Measurements from ENCODE around the gene FRMD1.

FRMD1 gene

DNA sequence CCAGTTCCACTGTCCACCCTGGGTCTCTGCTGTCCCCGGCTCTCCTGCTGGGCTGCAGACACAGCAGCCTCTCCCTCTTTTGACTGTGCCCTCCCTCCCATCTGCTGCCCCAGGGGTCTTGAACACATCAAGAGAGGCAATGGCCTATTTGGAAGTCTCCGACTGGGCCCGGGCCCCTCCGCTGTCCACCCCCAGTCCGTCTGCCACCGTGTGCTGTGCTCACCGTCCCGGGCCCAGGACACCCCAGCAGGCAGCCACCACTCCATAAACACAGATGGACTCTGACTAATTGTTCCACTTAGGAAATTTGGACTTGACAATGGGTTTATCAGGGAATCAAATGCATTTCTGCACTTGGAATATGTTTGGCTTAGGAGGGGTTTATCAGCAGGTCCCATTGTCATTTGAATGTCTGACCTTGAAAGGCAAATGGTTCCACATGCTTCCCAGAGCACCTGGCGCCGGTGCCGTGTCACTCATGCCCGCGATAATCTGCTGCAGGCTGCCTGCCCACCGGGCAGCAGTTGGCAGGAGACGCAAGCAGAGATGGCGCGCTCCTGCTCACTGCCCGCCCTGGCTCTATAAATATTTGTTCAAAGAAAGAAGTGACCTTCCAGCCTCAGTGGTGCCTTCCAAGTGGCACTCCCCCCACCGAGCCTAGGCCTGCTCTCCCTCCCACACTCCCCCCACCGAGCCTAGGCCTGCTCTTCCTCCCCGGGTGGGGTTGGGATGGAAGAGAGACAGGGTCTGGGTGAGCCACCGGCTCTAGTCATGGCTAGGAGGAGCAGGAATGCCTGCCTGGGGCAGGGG lies 18.8 kb upstream of the FRMD1 start:
- Histone ChIP-seq H3K4me1 (ENCODE audit: control insufficient read depth, insufficient read depth, low read length) (no peaks in the 10 kb centered on the region), H3K9me3 (ENCODE audit: control insufficient read depth, insufficient read depth, low read depth, low read length) (no peaks in the 10 kb centered on the region), H3K4me3 (ENCODE audit: low read depth, low read length) (no peak overlapping the region), H3K36me3 (ENCODE audit: control insufficient read depth in 2 of 2, insufficient read depth in 1 of 2, low read length in 2 of 2) (no peaks in the 10 kb centered on the region), H3K27ac (ENCODE audit: extremely low read depth, low read depth, low read length) (no peak overlapping the region)
- CTCF ChIA-PET, result no interaction called here
- POLR2A ChIA-PET, result no interaction called here
- TF ChIP-seq ZNF76 (tag by site-specific recombination; IDR thresholded peaks at IDR 0.05; ENCODE audit: borderline replicate concordance, low read depth), result no peak
- no peak for TF ChIP-seq ZNF473 (tag by site-specific recombination; IDR thresholded peaks at IDR 0.05)
- no peak for TF ChIP-seq BCL11A (tag by site-specific recombination; IDR thresholded peaks at IDR 0.05; ENCODE audit: low read depth)
- no peak for TF ChIP-seq ZNF341 (tag by site-specific recombination; IDR thresholded peaks at IDR 0.05; ENCODE audit: low read depth)
- TF ChIP-seq ZNF776 (tag by site-specific recombination; IDR thresholded peaks at IDR 0.05; ENCODE audit: borderline replicate concordance), result no peak
- no peak for TF ChIP-seq ZNF658 (tag by site-specific recombination; IDR thresholded peaks at IDR 0.05)
- no peak for TF ChIP-seq ZNF660 (tag by site-specific recombination; IDR thresholded peaks at IDR 0.05)
- TF ChIP-seq, protein P1, sequence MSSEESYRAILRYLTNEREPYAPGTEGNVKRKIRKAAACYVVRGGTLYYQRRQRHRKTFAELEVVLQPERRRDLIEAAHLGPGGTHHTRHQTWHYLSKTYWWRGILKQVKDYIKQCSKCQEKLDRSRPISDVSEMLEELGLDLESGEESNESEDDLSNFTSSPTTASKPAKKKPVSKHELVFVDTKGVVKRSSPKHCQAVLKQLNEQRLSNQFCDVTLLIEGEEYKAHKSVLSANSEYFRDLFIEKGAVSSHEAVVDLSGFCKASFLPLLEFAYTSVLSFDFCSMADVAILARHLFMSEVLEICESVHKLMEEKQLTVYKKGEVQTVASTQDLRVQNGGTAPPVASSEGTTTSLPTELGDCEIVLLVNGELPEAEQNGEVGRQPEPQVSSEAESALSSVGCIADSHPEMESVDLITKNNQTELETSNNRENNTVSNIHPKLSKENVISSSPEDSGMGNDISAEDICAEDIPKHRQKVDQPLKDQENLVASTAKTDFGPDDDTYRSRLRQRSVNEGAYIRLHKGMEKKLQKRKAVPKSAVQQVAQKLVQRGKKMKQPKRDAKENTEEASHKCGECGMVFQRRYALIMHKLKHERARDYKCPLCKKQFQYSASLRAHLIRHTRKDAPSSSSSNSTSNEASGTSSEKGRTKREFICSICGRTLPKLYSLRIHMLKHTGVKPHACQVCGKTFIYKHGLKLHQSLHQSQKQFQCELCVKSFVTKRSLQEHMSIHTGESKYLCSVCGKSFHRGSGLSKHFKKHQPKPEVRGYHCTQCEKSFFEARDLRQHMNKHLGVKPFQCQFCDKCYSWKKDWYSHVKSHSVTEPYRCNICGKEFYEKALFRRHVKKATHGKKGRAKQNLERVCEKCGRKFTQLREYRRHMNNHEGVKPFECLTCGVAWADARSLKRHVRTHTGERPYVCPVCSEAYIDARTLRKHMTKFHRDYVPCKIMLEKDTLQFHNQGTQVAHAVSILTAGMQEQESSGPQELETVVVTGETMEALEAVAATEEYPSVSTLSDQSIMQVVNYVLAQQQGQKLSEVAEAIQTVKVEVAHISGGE (tag by site-specific recombination; conservative IDR thresholded peaks at IDR 0.05; ENCODE audit: low read depth), result no peak
- no peak for TF ChIP-seq ZNF274 (IDR thresholded peaks at IDR 0.05; ENCODE audit: low read length)
- TF ChIP-seq ZNF274 (tag by site-specific recombination; IDR thresholded peaks at IDR 0.05; ENCODE audit: borderline replicate concordance), result no peak
- TF ChIP-seq, protein P2, sequence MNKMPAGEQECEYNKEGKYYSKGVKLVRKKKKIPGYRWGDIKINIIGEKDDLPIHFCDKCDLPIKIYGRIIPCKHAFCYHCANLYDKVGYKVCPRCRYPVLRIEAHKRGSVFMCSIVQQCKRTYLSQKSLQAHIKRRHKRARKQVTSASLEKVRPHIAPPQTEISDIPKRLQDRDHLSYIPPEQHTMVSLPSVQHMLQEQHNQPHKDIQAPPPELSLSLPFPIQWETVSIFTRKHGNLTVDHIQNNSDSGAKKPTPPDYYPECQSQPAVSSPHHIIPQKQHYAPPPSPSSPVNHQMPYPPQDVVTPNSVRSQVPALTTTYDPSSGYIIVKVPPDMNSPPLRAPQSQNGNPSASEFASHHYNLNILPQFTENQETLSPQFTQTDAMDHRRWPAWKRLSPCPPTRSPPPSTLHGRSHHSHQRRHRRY (tag by site-specific recombination; IDR thresholded peaks at IDR 0.05), result no peak
- TF ChIP-seq, protein P3, sequence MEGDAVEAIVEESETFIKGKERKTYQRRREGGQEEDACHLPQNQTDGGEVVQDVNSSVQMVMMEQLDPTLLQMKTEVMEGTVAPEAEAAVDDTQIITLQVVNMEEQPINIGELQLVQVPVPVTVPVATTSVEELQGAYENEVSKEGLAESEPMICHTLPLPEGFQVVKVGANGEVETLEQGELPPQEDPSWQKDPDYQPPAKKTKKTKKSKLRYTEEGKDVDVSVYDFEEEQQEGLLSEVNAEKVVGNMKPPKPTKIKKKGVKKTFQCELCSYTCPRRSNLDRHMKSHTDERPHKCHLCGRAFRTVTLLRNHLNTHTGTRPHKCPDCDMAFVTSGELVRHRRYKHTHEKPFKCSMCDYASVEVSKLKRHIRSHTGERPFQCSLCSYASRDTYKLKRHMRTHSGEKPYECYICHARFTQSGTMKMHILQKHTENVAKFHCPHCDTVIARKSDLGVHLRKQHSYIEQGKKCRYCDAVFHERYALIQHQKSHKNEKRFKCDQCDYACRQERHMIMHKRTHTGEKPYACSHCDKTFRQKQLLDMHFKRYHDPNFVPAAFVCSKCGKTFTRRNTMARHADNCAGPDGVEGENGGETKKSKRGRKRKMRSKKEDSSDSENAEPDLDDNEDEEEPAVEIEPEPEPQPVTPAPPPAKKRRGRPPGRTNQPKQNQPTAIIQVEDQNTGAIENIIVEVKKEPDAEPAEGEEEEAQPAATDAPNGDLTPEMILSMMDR (tag by site-specific recombination; IDR thresholded peaks at IDR 0.05), result no peak
- TF ChIP-seq, protein P4, sequence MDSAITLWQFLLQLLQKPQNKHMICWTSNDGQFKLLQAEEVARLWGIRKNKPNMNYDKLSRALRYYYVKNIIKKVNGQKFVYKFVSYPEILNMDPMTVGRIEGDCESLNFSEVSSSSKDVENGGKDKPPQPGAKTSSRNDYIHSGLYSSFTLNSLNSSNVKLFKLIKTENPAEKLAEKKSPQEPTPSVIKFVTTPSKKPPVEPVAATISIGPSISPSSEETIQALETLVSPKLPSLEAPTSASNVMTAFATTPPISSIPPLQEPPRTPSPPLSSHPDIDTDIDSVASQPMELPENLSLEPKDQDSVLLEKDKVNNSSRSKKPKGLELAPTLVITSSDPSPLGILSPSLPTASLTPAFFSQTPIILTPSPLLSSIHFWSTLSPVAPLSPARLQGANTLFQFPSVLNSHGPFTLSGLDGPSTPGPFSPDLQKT (IDR thresholded peaks at IDR 0.05; ENCODE audit: borderline replicate concordance, low read depth, low read length), result no peak
- no peak for TF ChIP-seq ZNF121 (tag by site-specific recombination; IDR thresholded peaks at IDR 0.05)
- TF ChIP-seq ZNF626 (tag by site-specific recombination; IDR thresholded peaks at IDR 0.05), result no peak
- TF ChIP-seq, protein P5, sequence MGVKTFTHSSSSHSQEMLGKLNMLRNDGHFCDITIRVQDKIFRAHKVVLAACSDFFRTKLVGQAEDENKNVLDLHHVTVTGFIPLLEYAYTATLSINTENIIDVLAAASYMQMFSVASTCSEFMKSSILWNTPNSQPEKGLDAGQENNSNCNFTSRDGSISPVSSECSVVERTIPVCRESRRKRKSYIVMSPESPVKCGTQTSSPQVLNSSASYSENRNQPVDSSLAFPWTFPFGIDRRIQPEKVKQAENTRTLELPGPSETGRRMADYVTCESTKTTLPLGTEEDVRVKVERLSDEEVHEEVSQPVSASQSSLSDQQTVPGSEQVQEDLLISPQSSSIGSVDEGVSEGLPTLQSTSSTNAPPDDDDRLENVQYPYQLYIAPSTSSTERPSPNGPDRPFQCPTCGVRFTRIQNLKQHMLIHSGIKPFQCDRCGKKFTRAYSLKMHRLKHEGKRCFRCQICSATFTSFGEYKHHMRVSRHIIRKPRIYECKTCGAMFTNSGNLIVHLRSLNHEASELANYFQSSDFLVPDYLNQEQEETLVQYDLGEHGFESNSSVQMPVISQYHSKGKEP (tag by site-specific recombination; IDR thresholded peaks at IDR 0.05), result no peak
- no peak for TF ChIP-seq GLI2 (tag by site-specific recombination; IDR thresholded peaks at IDR 0.05; ENCODE audit: borderline replicate concordance, low read depth)
- TF ChIP-seq, protein P6, sequence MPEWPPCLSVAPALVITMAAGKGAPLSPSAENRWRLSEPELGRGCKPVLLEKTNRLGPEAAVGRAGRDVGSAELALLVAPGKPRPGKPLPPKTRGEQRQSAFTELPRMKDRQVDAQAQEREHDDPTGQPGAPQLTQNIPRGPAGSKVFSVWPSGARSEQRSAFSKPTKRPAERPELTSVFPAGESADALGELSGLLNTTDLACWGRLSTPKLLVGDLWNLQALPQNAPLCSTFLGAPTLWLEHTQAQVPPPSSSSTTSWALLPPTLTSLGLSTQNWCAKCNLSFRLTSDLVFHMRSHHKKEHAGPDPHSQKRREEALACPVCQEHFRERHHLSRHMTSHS (tag by site-specific recombination; IDR thresholded peaks at IDR 0.05), result no peak
- TF ChIP-seq, protein P7, sequence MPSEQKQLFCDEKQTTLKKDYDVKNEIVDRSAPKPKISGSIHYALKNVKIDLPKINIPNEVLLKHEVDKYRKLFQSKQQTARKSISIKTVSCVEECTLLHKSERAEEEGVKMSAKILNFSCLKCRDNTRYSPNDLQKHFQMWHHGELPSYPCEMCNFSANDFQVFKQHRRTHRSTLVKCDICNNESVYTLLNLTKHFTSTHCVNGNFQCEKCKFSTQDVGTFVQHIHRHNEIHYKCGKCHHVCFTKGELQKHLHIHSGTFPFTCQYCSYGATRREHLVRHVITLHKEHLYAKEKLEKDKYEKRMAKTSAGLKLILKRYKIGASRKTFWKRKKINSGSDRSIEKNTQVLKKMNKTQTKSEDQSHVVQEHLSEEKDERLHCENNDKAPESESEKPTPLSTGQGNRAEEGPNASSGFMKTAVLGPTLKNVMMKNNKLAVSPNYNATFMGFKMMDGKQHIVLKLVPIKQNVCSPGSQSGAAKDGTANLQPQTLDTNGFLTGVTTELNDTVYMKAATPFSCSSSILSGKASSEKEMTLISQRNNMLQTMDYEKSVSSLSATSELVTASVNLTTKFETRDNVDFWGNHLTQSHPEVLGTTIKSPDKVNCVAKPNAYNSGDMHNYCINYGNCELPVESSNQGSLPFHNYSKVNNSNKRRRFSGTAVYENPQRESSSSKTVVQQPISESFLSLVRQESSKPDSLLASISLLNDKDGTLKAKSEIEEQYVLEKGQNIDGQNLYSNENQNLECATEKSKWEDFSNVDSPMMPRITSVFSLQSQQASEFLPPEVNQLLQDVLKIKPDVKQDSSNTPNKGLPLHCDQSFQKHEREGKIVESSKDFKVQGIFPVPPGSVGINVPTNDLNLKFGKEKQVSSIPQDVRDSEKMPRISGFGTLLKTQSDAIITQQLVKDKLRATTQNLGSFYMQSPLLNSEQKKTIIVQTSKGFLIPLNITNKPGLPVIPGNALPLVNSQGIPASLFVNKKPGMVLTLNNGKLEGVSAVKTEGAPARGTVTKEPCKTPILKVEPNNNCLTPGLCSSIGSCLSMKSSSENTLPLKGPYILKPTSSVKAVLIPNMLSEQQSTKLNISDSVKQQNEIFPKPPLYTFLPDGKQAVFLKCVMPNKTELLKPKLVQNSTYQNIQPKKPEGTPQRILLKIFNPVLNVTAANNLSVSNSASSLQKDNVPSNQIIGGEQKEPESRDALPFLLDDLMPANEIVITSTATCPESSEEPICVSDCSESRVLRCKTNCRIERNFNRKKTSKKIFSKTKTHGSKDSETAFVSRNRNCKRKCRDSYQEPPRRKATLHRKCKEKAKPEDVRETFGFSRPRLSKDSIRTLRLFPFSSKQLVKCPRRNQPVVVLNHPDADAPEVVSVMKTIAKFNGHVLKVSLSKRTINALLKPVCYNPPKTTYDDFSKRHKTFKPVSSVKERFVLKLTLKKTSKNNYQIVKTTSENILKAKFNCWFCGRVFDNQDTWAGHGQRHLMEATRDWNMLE (tag by site-specific recombination; conservative IDR thresholded peaks at IDR 0.05; ENCODE audit: low read depth), result no peak
- no peak for TF ChIP-seq ZNF701 (tag by site-specific recombination; IDR thresholded peaks at IDR 0.05)
